Naive thymus-derived CD4-positive, alpha-beta T cell (primary cell): ENCODE data around the gene MCTP2. TPM values are rescaled to one million over a fixed set of nuclear protein-coding genes. Genes with fewer than 3 reads are reported as not detected.

Source experiments
- ATAC-seq: fragments of 150-1000 bp; cut with Tn5 transposase; 2 replicates; pipeline ENCODE4 v1.10.0; 2021; ENCODE audit warnings: mild to moderate bottlenecking, moderate library complexity
- CTCF ChIA-PET: fragments of 350-600 bp; sonication (Branson Sonifier 250); formaldehyde crosslinking; loops from one replicate; lab custom pipeline; 2021; ENCODE audit warnings: antibody characterized with exemption; lab: Charles Lee
- POLR2A ChIA-PET: fragments of 350-600 bp; sonication (Branson Sonifier 250); formaldehyde crosslinking; loops from one replicate; lab custom pipeline; 2021; ENCODE audit warnings: antibody characterized with exemption, inconsistent platforms; lab: Charles Lee
- DNase-seq, 9 donors: peaks; one replicate each; pipeline versions ENCODE4 v3.0.0 to v3.0.0-alpha.2; 2020 to 2022; ENCODE audit warnings: mixed read lengths in 1 of 9
- H3K27ac ChIP-seq: one replicate; pipeline ENCODE4 v1.7.0; 2013; ENCODE audit warnings: mild to moderate bottlenecking, low read depth, low read length, moderate library complexity
- H3K27me3 ChIP-seq, 2 donors: one replicate each; pipeline ENCODE4 v1.7.0; 2013; ENCODE audit warnings: low read length in 2 of 2, mild to moderate bottlenecking in 2 of 2, moderate library complexity in 2 of 2; ENCODE audit not compliant: control insufficient read depth in 2 of 2, insufficient read depth in 2 of 2
- H3K36me3 ChIP-seq, 3 experiments: 1 replicate in 2 of 3; 2 replicates in 1 of 3; pipeline ENCODE4 v1.7.0; 2013; ENCODE audit warnings: low read length in 3 of 3, mild to moderate bottlenecking in 3 of 3, moderate library complexity in 1 of 3; ENCODE audit not compliant: insufficient read depth in 3 of 3, control insufficient read depth in 2 of 3
- H3K4me1 ChIP-seq, 2 donors: one replicate each; pipeline ENCODE4 v1.7.0; 2013; ENCODE audit warnings: low read length in 2 of 2, mild to moderate bottlenecking in 2 of 2, moderate library complexity in 1 of 2; ENCODE audit not compliant: control insufficient read depth in 2 of 2, insufficient read depth in 2 of 2
- H3K4me3 ChIP-seq: 2 replicates; pipeline ENCODE4 v1.7.0; 2013; ENCODE audit warnings: mild to moderate bottlenecking, low read length
- H3K9me3 ChIP-seq, 3 experiments: 1 replicate in 2 of 3; 2 replicates in 1 of 3; pipeline ENCODE4 v1.7.0; 2013; ENCODE audit warnings: low read length in 3 of 3; ENCODE audit not compliant: control insufficient read depth in 2 of 3
- H3K27ac Mint-ChIP-seq, 9 donors: one replicate each; pipeline ENCODE4 v1.8.0; 2020 to 2022; ENCODE audit warnings: mixed read lengths in 9 of 9, mild to moderate bottlenecking in 8 of 9, moderate library complexity in 5 of 9, inconsistent platforms in 2 of 9
- H3K27me3 Mint-ChIP-seq, 5 donors: one replicate each; pipeline ENCODE4 v1.8.0; 2021 to 2022; ENCODE audit warnings: mixed read lengths in 5 of 5, mild to moderate bottlenecking in 1 of 5
- H3K36me3 Mint-ChIP-seq, 5 donors: one replicate each; pipeline ENCODE4 v1.8.0; 2020 to 2022; ENCODE audit warnings: mixed read lengths in 5 of 5, mild to moderate bottlenecking in 3 of 5, inconsistent platforms in 1 of 5
- H3K4me1 Mint-ChIP-seq, 7 donors: one replicate each; pipeline ENCODE4 v1.8.0; 2020 to 2022; ENCODE audit warnings: mixed read lengths in 7 of 7, mild to moderate bottlenecking in 3 of 7, inconsistent platforms in 1 of 7
- H3K4me3 Mint-ChIP-seq, 10 donors: one replicate each; pipeline ENCODE4 v1.8.0; 2020 to 2022; ENCODE audit warnings: mild to moderate bottlenecking in 10 of 10, mixed read lengths in 10 of 10, moderate library complexity in 6 of 10, inconsistent platforms in 2 of 10
- H3K9me3 Mint-ChIP-seq, 11 donors: one replicate each; pipeline ENCODE4 v1.8.0; 2020 to 2022; ENCODE audit warnings: mixed read lengths in 11 of 11, mild to moderate bottlenecking in 4 of 11, inconsistent platforms in 1 of 11, moderate library complexity in 1 of 11
- intact Hi-C, 2 donors: fragments of 100-400 bp; cut with micrococcal nuclease; formaldehyde crosslinking; loops; one replicate each; pipeline ENCODE4 v1.15.1; 2023
- polyA plus RNA-seq, 2 donors: library from polyadenylated mRNA; unstranded; fragments of 300-500 nt; fragmentation: Illumina TruSeq; gene quantifications; one replicate each; pipeline ENCODE4 v1.2.3, GENCODE V29; 2021
- total RNA-seq, 6 experiments: library from RNA in 5 of 6; stranded (reverse) in 5 of 6; gene quantifications; 1 replicate in 5 of 6; 2 replicates in 1 of 6; pipeline ENCODE4 v1.2.3 and lab custom pipeline; 2021 to 2026

The MCTP2 gene
- total and polyA plus RNA-seq, 7 experiments from 2014 or later, result 1.9 to 44.5 (median 17.0) TPM

DNA sequence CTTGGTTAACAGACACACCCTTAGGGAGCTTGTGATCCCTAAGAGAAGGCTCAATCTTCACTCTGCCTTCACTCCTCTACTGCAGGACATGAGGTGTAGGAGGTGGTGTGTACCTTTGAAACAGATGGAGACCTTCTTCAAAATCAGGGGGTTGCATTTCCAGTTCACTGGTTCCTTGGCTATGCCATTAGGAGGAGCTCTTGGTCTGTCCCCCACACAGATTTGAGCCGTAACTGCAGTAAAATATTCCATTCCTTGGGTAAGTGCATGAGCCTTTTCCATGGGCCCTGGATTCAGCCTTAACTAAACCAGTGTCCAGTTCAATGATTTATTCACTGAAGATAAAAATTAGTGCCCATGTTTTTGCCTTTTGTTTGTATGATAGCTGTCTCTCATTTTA, 144.6 kb downstream of the MCTP2 start:
- no peaks in the 10 kb centered on the region for H3K4me1 ChIP-seq
- POLR2A ChIA-PET, result interaction anchor here (0.6 kb wide), 1 partner anchor 19 kb away, joined by 4 read pairs; no protein-coding TSS in a partner anchor
- ATAC-seq (no peak), DNase-seq (no peak)
- H3K4me3 ChIP-seq, result no peak overlapping the region
- CTCF ChIA-PET, result no interaction called here
- no peaks in the 10 kb centered on the region for H3K9me3 ChIP-seq
- no peaks in the 10 kb centered on the region for H3K36me3 ChIP-seq
- no peaks in the 10 kb centered on the region for H3K27me3 ChIP-seq
- Mint-ChIP-seq H3K4me1 (no peaks in the 10 kb centered on the region), H3K4me3 (no peak overlapping the region), H3K27me3 (no peaks in the 10 kb centered on the region), H3K36me3 (peaks cover 2 to 53% (median 21%) of the 10 kb centered on the region in 5 donors), H3K9me3 (no peaks in the 10 kb centered on the region), H3K27ac (no peak overlapping the region)
- no peak overlapping the region for H3K27ac ChIP-seq
- intact Hi-C loops, result no loop called here

DNA sequence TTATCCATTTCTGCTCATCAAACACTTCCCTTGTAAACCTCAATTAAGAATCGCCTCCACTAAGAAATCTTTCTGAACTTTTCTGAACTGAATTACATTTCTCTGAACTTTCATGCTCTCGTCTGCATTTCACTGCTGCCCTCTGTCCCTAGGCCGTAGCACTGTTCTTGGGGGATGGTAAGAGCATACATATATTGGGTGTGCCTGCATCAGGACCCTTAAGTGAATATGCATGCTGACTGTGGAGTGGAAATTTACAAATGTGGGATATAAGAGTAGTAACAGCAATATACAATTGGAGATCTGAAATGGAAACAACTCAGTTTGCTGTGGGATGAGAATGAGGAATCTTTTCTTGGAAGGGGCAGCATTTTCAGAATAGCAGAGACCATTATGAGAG, 148.6 kb downstream of the MCTP2 start:
- H3K4me3 Mint-ChIP-seq, result no peak overlapping the region
- Histone ChIP-seq H3K27me3 (no peaks in the 10 kb centered on the region), H3K27ac (no peak overlapping the region), H3K9me3 (no peaks in the 10 kb centered on the region), H3K36me3 (no peaks in the 10 kb centered on the region), H3K4me1 (no peaks in the 10 kb centered on the region), H3K4me3 (no peak overlapping the region)
- no peak for ATAC-seq
- ChIA-PET POLR2A (no interaction called here), CTCF (interaction anchor here (0.6 kb wide), 1 partner anchor 524 kb away, joined by 5 read pairs; no protein-coding TSS in a partner anchor)
- H3K27me3 Mint-ChIP-seq, result no peaks in the 10 kb centered on the region
- H3K27ac Mint-ChIP-seq, result no peak overlapping the region
- DNase-seq, result no peak
- no peaks in the 10 kb centered on the region for H3K9me3 Mint-ChIP-seq
- intact Hi-C loops, result no loop called here
- peaks cover 0 to 5% (median 0%) of the 10 kb centered on the region in 7 donors for H3K4me1 Mint-ChIP-seq
- peaks cover 7 to 62% (median 32%) of the 10 kb centered on the region in 5 donors for H3K36me3 Mint-ChIP-seq

DNA sequence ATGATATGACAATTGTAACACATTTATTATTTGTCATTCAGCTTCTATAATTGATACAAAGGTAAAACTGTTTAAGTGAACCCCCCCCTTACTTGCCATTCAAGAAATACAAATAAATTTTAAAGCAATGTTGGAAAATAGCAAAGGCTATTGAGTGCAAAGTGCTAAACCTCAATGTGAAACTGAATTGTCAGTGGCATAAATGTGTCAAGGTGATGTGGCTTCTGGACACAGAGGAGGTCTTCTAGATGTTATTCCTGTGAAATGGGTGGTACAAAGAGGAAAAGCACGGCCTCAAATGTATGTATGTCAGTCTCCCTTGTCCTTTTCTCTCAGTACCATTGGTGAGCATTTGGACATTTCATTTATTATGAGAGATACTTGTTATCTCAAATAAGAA, 149.4 kb downstream of the MCTP2 start:
- intact Hi-C loops, result no loop called here
- Mint-ChIP-seq H3K9me3 (no peaks in the 10 kb centered on the region), H3K27me3 (no peaks in the 10 kb centered on the region), H3K4me3 (no peak overlapping the region), H3K27ac (no peak overlapping the region), H3K4me1 (peaks cover 0 to 5% (median 0%) of the 10 kb centered on the region in 7 donors), H3K36me3 (peaks cover 7 to 66% (median 36%) of the 10 kb centered on the region in 5 donors)
- CTCF ChIA-PET, result interaction anchor here (0.6 kb wide), 1 partner anchor 525 kb away, joined by 5 read pairs; no protein-coding TSS in a partner anchor
- Histone ChIP-seq H3K27me3 (no peaks in the 10 kb centered on the region), H3K27ac (no peak overlapping the region), H3K36me3 (no peaks in the 10 kb centered on the region), H3K9me3 (no peaks in the 10 kb centered on the region), H3K4me3 (no peak overlapping the region), H3K4me1 (no peaks in the 10 kb centered on the region)
- POLR2A ChIA-PET, result no interaction called here
- DNase-seq (no peak), ATAC-seq (no peak)

DNA sequence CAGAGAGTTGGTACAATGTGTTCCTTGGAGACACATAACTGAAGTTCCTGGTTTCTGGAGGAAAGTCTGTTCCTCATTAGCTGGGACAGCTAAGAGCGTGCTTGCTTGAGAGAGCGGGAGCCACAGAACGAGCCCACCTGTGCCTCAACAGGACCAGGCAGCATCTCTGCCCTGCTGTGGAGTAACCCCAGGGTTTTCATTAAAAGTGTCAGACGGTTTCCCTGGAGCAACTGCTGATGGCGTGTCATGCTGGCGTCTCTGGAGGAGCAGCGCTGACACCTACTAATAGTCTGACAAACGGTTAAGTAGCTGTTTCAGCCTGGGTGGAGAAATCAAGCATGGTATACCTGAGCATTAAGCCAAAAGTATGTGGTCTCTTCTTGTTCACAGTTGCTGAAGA, 150.0 kb downstream of the MCTP2 start:
- Histone ChIP-seq H3K27me3 (no peaks in the 10 kb centered on the region), H3K27ac (no peak overlapping the region), H3K4me3 (no peak overlapping the region), H3K4me1 (no peaks in the 10 kb centered on the region), H3K36me3 (no peaks in the 10 kb centered on the region), H3K9me3 (no peaks in the 10 kb centered on the region)
- Mint-ChIP-seq H3K27ac (no peak overlapping the region), H3K27me3 (no peaks in the 10 kb centered on the region), H3K36me3 (peaks cover 7 to 62% (median 41%) of the 10 kb centered on the region in 5 donors), H3K4me1 (peaks cover 0 to 5% (median 0%) of the 10 kb centered on the region in 7 donors), H3K9me3 (no peaks in the 10 kb centered on the region), H3K4me3 (no peak overlapping the region)
- POLR2A ChIA-PET, result no interaction called here
- ATAC-seq, result no peak
- no peak for DNase-seq
- CTCF ChIA-PET, result no interaction called here
- intact Hi-C loops, result no loop called here

DNA sequence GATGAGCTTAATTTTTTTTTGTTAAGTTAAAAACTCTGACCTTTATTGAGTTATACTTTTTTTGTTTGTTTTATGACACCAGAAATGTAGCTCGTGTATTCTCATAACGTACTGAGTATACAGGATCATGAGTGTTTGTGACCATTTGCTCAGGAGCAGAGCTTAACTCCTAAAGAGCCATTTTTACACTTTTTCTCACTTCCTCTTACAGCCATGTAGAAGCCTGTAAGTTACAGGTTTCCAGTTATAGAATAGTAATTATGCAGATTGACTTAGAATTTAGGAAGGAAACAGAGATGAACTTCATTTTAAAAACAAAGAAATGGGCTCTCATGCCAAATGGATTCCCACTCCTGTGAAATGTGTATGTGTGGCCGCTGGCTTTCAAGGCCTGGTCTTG, 151.7 kb downstream of the MCTP2 start:
- H3K9me3 Mint-ChIP-seq, result no peaks in the 10 kb centered on the region
- H3K4me1 Mint-ChIP-seq, result peaks cover 11 to 19% (median 12%) of the 10 kb centered on the region in 7 donors
- H3K27me3 Mint-ChIP-seq, result no peaks in the 10 kb centered on the region
- no peaks in the 10 kb centered on the region for H3K9me3 ChIP-seq
- ChIA-PET CTCF (no interaction called here), POLR2A (no interaction called here)
- no peaks in the 10 kb centered on the region for H3K27me3 ChIP-seq
- no peak overlapping the region for H3K27ac Mint-ChIP-seq
- DNase-seq, result no peak
- no peak for ATAC-seq
- no peak overlapping the region for H3K4me3 Mint-ChIP-seq
- H3K4me1 ChIP-seq, result no peaks in the 10 kb centered on the region
- H3K27ac ChIP-seq, result no peak overlapping the region
- H3K36me3 ChIP-seq, result no peaks in the 10 kb centered on the region
- peaks cover under 1 to 54% (median 36%) of the 10 kb centered on the region in 5 donors for H3K36me3 Mint-ChIP-seq
- intact Hi-C loops, result no loop called here
- no peak overlapping the region for H3K4me3 ChIP-seq

DNA sequence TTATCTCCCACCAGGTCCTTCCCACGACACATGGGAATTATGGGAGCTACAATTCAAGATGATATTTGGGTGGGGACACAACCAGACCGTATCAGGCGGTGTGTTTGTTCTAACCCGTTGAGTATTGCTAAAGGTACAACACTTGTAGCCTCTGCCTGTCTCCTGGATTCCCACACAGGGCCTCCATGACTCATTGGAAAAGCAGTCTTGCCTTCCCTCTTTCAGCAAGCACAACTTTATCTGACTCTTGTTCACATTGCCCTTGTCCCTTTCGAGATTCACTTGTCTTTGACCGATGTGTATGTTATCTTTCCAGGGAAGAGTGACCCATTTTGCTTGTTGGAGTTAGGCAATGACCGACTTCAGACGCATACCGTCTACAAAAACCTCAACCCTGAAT, 152.3 kb downstream of the MCTP2 start:
- no peak overlapping the region for H3K4me3 ChIP-seq
- no peaks in the 10 kb centered on the region for H3K9me3 Mint-ChIP-seq
- H3K27me3 Mint-ChIP-seq, result no peaks in the 10 kb centered on the region
- no peaks in the 10 kb centered on the region for H3K9me3 ChIP-seq
- POLR2A ChIA-PET, result no interaction called here
- H3K27ac ChIP-seq, result no peak overlapping the region
- intact Hi-C loops, result no loop called here
- CTCF ChIA-PET, result no interaction called here
- no peak for ATAC-seq
- no peaks in the 10 kb centered on the region for H3K27me3 ChIP-seq
- no peak for DNase-seq
- H3K4me1 Mint-ChIP-seq, result peaks cover 11 to 19% (median 13%) of the 10 kb centered on the region in 7 donors
- H3K27ac Mint-ChIP-seq, result no peak overlapping the region
- H3K4me3 Mint-ChIP-seq, result no peak overlapping the region
- H3K4me1 ChIP-seq, result no peaks in the 10 kb centered on the region
- no peaks in the 10 kb centered on the region for H3K36me3 ChIP-seq
- peaks cover 0 to 57% (median 35%) of the 10 kb centered on the region in 5 donors for H3K36me3 Mint-ChIP-seq

DNA sequence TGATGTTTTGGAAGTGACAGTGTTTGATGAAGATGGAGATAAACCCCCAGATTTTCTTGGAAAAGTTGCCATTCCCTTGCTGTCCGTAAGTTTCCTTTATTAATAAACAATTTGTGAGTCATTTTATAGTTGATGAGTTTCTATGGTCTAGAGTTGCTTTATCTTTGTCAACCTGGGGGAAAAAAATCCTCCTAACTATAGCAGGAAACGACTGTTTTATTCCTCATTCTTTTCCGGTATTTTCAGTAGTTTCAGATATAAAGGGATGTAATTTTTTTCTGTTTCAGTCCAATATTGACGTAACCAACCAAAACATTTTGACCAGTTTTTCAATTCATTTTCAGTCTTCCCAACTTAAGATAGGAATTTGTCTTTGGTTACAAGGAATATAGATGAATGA, 154.1 kb downstream of the MCTP2 start:
- POLR2A ChIA-PET, result no interaction called here
- DNase-seq (no peak), ATAC-seq (no peak)
- Mint-ChIP-seq H3K4me1 (peaks cover 11 to 25% (median 13%) of the 10 kb centered on the region in 7 donors), H3K9me3 (no peaks in the 10 kb centered on the region), H3K27ac (no peak overlapping the region), H3K4me3 (no peak overlapping the region), H3K27me3 (no peaks in the 10 kb centered on the region), H3K36me3 (peaks cover 0 to 59% (median 35%) of the 10 kb centered on the region in 5 donors)
- no peaks in the 10 kb centered on the region for H3K9me3 ChIP-seq
- no peak overlapping the region for H3K27ac ChIP-seq
- no peaks in the 10 kb centered on the region for H3K27me3 ChIP-seq
- no peaks in the 10 kb centered on the region for H3K36me3 ChIP-seq
- no peak overlapping the region for H3K4me3 ChIP-seq
- intact Hi-C loops, result no loop called here
- CTCF ChIA-PET, result no interaction called here
- H3K4me1 ChIP-seq, result no peaks in the 10 kb centered on the region
